Measurements from ENCODE around the gene NPAS3.

NPAS3 gene

GRCh38 chr14:32968972-32969544, 30.4 kb downstream of the NPAS3 start:
- Mint-ChIP-seq H3K27ac (no peak overlapping the region), H3K4me1 (no peaks in the 10 kb centered on the region), H3K27me3 (no peaks in the 10 kb centered on the region), H3K4me3 (no peak overlapping the region), H3K36me3 (no peaks in the 10 kb centered on the region), H3K9me3 (no peaks in the 10 kb centered on the region)
- no peak for ATAC-seq (ENCODE audit: low read depth)
- no peak for DNase-seq (ENCODE audit: low spot score in 2 of 2)

- DNase-seq (ENCODE audit: low spot score in 2 of 2) (no peak), ATAC-seq (ENCODE audit: low read depth) (no peak)
- no peak overlapping the region for H3K4me3 Mint-ChIP-seq
- H3K36me3 Mint-ChIP-seq, result no peaks in the 10 kb centered on the region
- no peaks in the 10 kb centered on the region for H3K4me1 Mint-ChIP-seq
- no peaks in the 10 kb centered on the region for H3K27me3 Mint-ChIP-seq
- H3K9me3 Mint-ChIP-seq, result peaks cover 2% of the 10 kb centered on the region
- H3K27ac Mint-ChIP-seq, result no peak overlapping the region
Measured at GRCh38 chr14:32977913-32978312, 39.2 kb downstream of the NPAS3 start.

- Mint-ChIP-seq H3K27ac (no peak overlapping the region), H3K4me3 (no peak overlapping the region), H3K9me3 (peaks cover 2% of the 10 kb centered on the region), H3K36me3 (no peaks in the 10 kb centered on the region), H3K4me1 (no peaks in the 10 kb centered on the region), H3K27me3 (no peaks in the 10 kb centered on the region)
- DNase-seq (ENCODE audit: low spot score in 2 of 2), result no peak
- no peak for ATAC-seq (ENCODE audit: low read depth)
Measured at GRCh38 chr14:32978691-32979255, 40.1 kb downstream of the NPAS3 start.

GRCh38 chr14:32980178-32980901, 41.7 kb downstream of the NPAS3 start:
- Mint-ChIP-seq H3K36me3 (no peaks in the 10 kb centered on the region), H3K27me3 (no peaks in the 10 kb centered on the region)
- ATAC-seq (ENCODE audit: low read depth), result no peak

GRCh38 chr14:32980902-32981501, 42.3 kb downstream of the NPAS3 start:
- no peak overlapping the region for H3K27ac Mint-ChIP-seq
- no peak overlapping the region for H3K4me3 Mint-ChIP-seq
- ATAC-seq (ENCODE audit: low read depth) (no peak), DNase-seq (ENCODE audit: low spot score in 2 of 2) (no peak)
- H3K36me3 Mint-ChIP-seq, result no peaks in the 10 kb centered on the region
- peaks cover 4% of the 10 kb centered on the region for H3K9me3 Mint-ChIP-seq
- no peaks in the 10 kb centered on the region for H3K27me3 Mint-ChIP-seq
- no peaks in the 10 kb centered on the region for H3K4me1 Mint-ChIP-seq

More at GRCh38 chr14:32980178-32980901, 41.7 kb downstream of the NPAS3 start:
- H3K4me1 Mint-ChIP-seq, result no peaks in the 10 kb centered on the region
- no peak overlapping the region for H3K4me3 Mint-ChIP-seq
- no peak for DNase-seq (ENCODE audit: low spot score in 2 of 2)
- H3K9me3 Mint-ChIP-seq, result peaks cover 4% of the 10 kb centered on the region
- H3K27ac Mint-ChIP-seq, result no peak overlapping the region

- H3K27ac Mint-ChIP-seq, result no peak overlapping the region
- H3K4me3 Mint-ChIP-seq, result no peak overlapping the region
- DNase-seq (ENCODE audit: low spot score in 2 of 2) (no peak), ATAC-seq (ENCODE audit: low read depth) (no peak)
- peaks cover 7% of the 10 kb centered on the region for H3K9me3 Mint-ChIP-seq
- no peaks in the 10 kb centered on the region for H3K27me3 Mint-ChIP-seq
- no peaks in the 10 kb centered on the region for H3K4me1 Mint-ChIP-seq
- no peaks in the 10 kb centered on the region for H3K36me3 Mint-ChIP-seq
Measured at GRCh38 chr14:32984241-32984930, 45.7 kb downstream of the NPAS3 start.

GRCh38 chr14:32985866-32986265, 47.2 kb downstream of the NPAS3 start:
- peaks cover 7% of the 10 kb centered on the region for H3K9me3 Mint-ChIP-seq
- ATAC-seq (ENCODE audit: low read depth) (no peak), DNase-seq (ENCODE audit: low spot score in 2 of 2) (no peak)
- no peak overlapping the region for H3K4me3 Mint-ChIP-seq
- H3K4me1 Mint-ChIP-seq, result no peaks in the 10 kb centered on the region
- no peaks in the 10 kb centered on the region for H3K27me3 Mint-ChIP-seq
- no peak overlapping the region for H3K27ac Mint-ChIP-seq
- no peaks in the 10 kb centered on the region for H3K36me3 Mint-ChIP-seq

GRCh38 chr14:32986791-32987540, 48.3 kb downstream of the NPAS3 start:
- H3K9me3 Mint-ChIP-seq, result peaks cover 7% of the 10 kb centered on the region
- no peak for ATAC-seq (ENCODE audit: low read depth)
- DNase-seq (ENCODE audit: low spot score in 2 of 2), result no peak
- no peak overlapping the region for H3K27ac Mint-ChIP-seq
- H3K27me3 Mint-ChIP-seq, result no peaks in the 10 kb centered on the region
- H3K36me3 Mint-ChIP-seq, result no peaks in the 10 kb centered on the region
- H3K4me3 Mint-ChIP-seq, result no peak overlapping the region
- no peaks in the 10 kb centered on the region for H3K4me1 Mint-ChIP-seq

GRCh38 chr14:32991691-32992090, 53.0 kb downstream of the NPAS3 start:
- Mint-ChIP-seq H3K4me3 (no peak overlapping the region), H3K27me3 (no peaks in the 10 kb centered on the region), H3K36me3 (no peaks in the 10 kb centered on the region), H3K4me1 (no peaks in the 10 kb centered on the region), H3K9me3 (peaks cover 14% of the 10 kb centered on the region), H3K27ac (no peak overlapping the region)
- DNase-seq (ENCODE audit: low spot score in 2 of 2) (no peak), ATAC-seq (ENCODE audit: low read depth) (no peak)

- H3K9me3 Mint-ChIP-seq, result peaks cover 12% of the 10 kb centered on the region
- no peaks in the 10 kb centered on the region for H3K4me1 Mint-ChIP-seq
- H3K27ac Mint-ChIP-seq, result no peak overlapping the region
- ATAC-seq (ENCODE audit: low read depth) (no peak), DNase-seq (ENCODE audit: low spot score in 2 of 2) (no peak)
- no peaks in the 10 kb centered on the region for H3K36me3 Mint-ChIP-seq
- H3K4me3 Mint-ChIP-seq, result no peak overlapping the region
- H3K27me3 Mint-ChIP-seq, result no peaks in the 10 kb centered on the region
Measured at GRCh38 chr14:32993921-32994320, 55.2 kb downstream of the NPAS3 start.

GRCh38 chr14:32996343-32996742, 57.7 kb downstream of the NPAS3 start:
- Mint-ChIP-seq H3K27ac (no peak overlapping the region), H3K4me1 (no peaks in the 10 kb centered on the region), H3K36me3 (no peaks in the 10 kb centered on the region), H3K9me3 (peaks cover 11% of the 10 kb centered on the region), H3K4me3 (no peak overlapping the region), H3K27me3 (no peaks in the 10 kb centered on the region)
- DNase-seq (ENCODE audit: low spot score in 2 of 2) (no peak), ATAC-seq (ENCODE audit: low read depth) (no peak)

- Mint-ChIP-seq H3K27me3 (no peaks in the 10 kb centered on the region), H3K4me1 (no peaks in the 10 kb centered on the region), H3K36me3 (no peaks in the 10 kb centered on the region), H3K27ac (no peak overlapping the region), H3K9me3 (peaks cover 5% of the 10 kb centered on the region), H3K4me3 (no peak overlapping the region)
- DNase-seq (ENCODE audit: low spot score in 2 of 2) (no peak), ATAC-seq (ENCODE audit: low read depth) (no peak)
Measured at GRCh38 chr14:32998433-32998832, 59.8 kb downstream of the NPAS3 start.

GRCh38 chr14:33009673-33010072, 71.0 kb downstream of the NPAS3 start:
- no peak for ATAC-seq (ENCODE audit: low read depth)
- Mint-ChIP-seq H3K9me3 (peaks cover 1% of the 10 kb centered on the region), H3K36me3 (no peaks in the 10 kb centered on the region), H3K4me1 (no peaks in the 10 kb centered on the region), H3K4me3 (no peak overlapping the region), H3K27ac (no peak overlapping the region), H3K27me3 (no peaks in the 10 kb centered on the region)
- no peak for DNase-seq (ENCODE audit: low spot score in 2 of 2)

All from memory B cell (primary cell).